Thyroid gland (tissue), 4 donors: ENCODE data around the gene A2ML1.

Experiments
- CTCF ChIP-seq, 6 experiments: fragments of 200-600 bp in 3 of 6; fragments of 450-650 bp in 3 of 6; sonication (generic) in 3 of 6; IDR thresholded peaks; one replicate each; pipeline ENCODE4 v1.5.1; 2016 to 2019; ENCODE audit warnings: antibody characterized with exemption in 6 of 6, mild to moderate bottlenecking in 2 of 6, inconsistent platforms in 1 of 6, moderate library complexity in 1 of 6
- POLR2A ChIP-seq, 2 donors: fragments of 450-650 bp; IDR thresholded peaks; one replicate each; pipeline ENCODE4 v1.6.1; 2017; ENCODE audit warnings: antibody characterized with exemption in 2 of 2, mild to moderate bottlenecking in 2 of 2, moderate library complexity in 1 of 2

- no peak for TF ChIP-seq POLR2A (IDR thresholded peaks at IDR 0.05)
- TF ChIP-seq CTCF (IDR thresholded peaks at IDR 0.05) = no peak
Observed at GRCh38 chr12:8913702-8914032, 91.2 kb downstream of the A2ML1 start.
